HCT116 (cell line): ENCODE data around the gene LCN9. TPM values are rescaled to one million over a fixed set of nuclear protein-coding genes. Genes with fewer than 3 reads are reported as not detected.

ENCODE experiments used
- ATAC-seq: fragments of 200-7000 bp; cut with Tn5 transposase; 2 replicates; pipeline ENCODE4 v1.9.1; 2020; ENCODE audit warnings: mild to moderate bottlenecking, moderate library complexity
- BruUV-seq: library from RNA; stranded (reverse); fragments of 400-500 nt; replicated peaks from 2 replicates; lab custom pipeline; 2021; lab: Mats Ljungman, UMichigan
- CTCF ChIA-PET: fragments of 300-600 bp; sonication (Branson Sonifier 250); formaldehyde crosslinking; loops from one replicate; lab custom pipeline; 2021; ENCODE audit warnings: antibody characterized with exemption; lab: Charles Lee
- POLR2A ChIA-PET: fragments of 300-600, 350-600 bp; sonication (Branson Sonifier 250); formaldehyde crosslinking; loops from one replicate; lab custom pipeline; 2021; ENCODE audit warnings: antibody characterized with exemption; lab: Charles Lee
- RAD21 ChIA-PET, 2 experiments: fragments of 300-600 bp; sonication (Branson Sonifier 250); formaldehyde crosslinking; loops; one replicate each; lab custom pipeline; 2023; ENCODE audit warnings: low total read pairs in 2 of 2; ENCODE audit not compliant: uncharacterized antibody in 2 of 2, unreplicated experiment in 2 of 2, low non-redundant PET in 1 of 2; lab: Charles Lee
- DNase-seq: peaks from one replicate; pipeline ENCODE4 v3.0.0-alpha.2; 2010; ENCODE audit warnings: low read depth, low spot score
- H2AFZ ChIP-seq: fragments of 200-600 bp; shearing (Covaris generic), sonication (generic); 2 replicates; pipeline ENCODE4 v1.6.1; 2017; ENCODE audit warnings: low read depth, mixed run types, mixed read lengths, antibody characterized with exemption, low read length; ENCODE audit not compliant: poor library complexity, severe bottlenecking
- H3K27ac ChIP-seq: 2 replicates; pipeline ENCODE4 v1.5.1; 2012; ENCODE audit warnings: low read depth, low read length
- H3K27me3 ChIP-seq: fragments of 200-600 bp; sonication (generic); 2 replicates; pipeline ENCODE4 v1.6.1; 2016; ENCODE audit warnings: mixed run types, low read length, mixed read lengths; ENCODE audit not compliant: insufficient read depth
- H3K36me3 ChIP-seq, 2 experiments: fragments of 200-500 bp in 1 of 2; fragments of 200-600 bp in 1 of 2; sonication (Bioruptor generic) in 1 of 2; sonication (generic) in 1 of 2; 2 replicates each; pipeline versions ENCODE4 v1.5.1 to v1.6.1; 2014 to 2016; ENCODE audit warnings: low read length in 2 of 2, inconsistent platforms in 1 of 2, mixed read lengths in 1 of 2, mixed run types in 1 of 2; ENCODE audit not compliant: insufficient read depth in 2 of 2, control insufficient read depth in 1 of 2
- H3K4me1 ChIP-seq, 2 experiments: fragments of 200-600 bp in 1 of 2; sonication (generic) in 1 of 2; 2 replicates each; pipeline versions ENCODE4 v1.5.1 to v1.6.1; 2012 to 2017; ENCODE audit warnings: low read length in 2 of 2, inconsistent platforms in 1 of 2, mild to moderate bottlenecking in 1 of 2, mixed read lengths in 1 of 2, mixed run types in 1 of 2, moderate library complexity in 1 of 2; ENCODE audit not compliant: insufficient read depth in 2 of 2, control insufficient read depth in 1 of 2
- H3K4me2 ChIP-seq: fragments of 200-600 bp; sonication (generic); 2 replicates; pipeline ENCODE4 v1.6.1; 2017; ENCODE audit warnings: mixed run types, low read length, mixed read lengths
- H3K4me3 ChIP-seq, 2 experiments: fragments of 200-600 bp in 1 of 2; sonication (generic) in 1 of 2; replicated peaks in 1 of 2; 2 replicates each; pipeline ENCODE4 v1.5.1; 2011 to 2016; ENCODE audit warnings: low read length in 2 of 2, control low read depth in 1 of 2, low read depth in 1 of 2, mild to moderate bottlenecking in 1 of 2, mixed read lengths in 1 of 2, mixed run types in 1 of 2
- H3K79me2 ChIP-seq: fragments of 200-600 bp; sonication (generic); 2 replicates; pipeline ENCODE4 v1.6.1; 2017; ENCODE audit warnings: mild to moderate bottlenecking, mixed run types, low read length, moderate library complexity, mixed read lengths; ENCODE audit not compliant: insufficient read depth
- H3K9ac ChIP-seq: fragments of 200-600 bp; sonication (generic); 2 replicates; pipeline ENCODE4 v1.6.1; 2016; ENCODE audit warnings: low read length, mixed read lengths
- H3K9me2 ChIP-seq: fragments of 200-600 bp; sonication (generic), shearing (Covaris generic); 2 replicates; pipeline ENCODE4 v1.6.1; 2017; ENCODE audit warnings: mixed run types, mild to moderate bottlenecking, moderate library complexity; ENCODE audit not compliant: insufficient read depth
- H3K9me3 ChIP-seq, 2 experiments: fragments of 200-500 bp in 1 of 2; fragments of 200-600 bp in 1 of 2; sonication (Bioruptor generic) in 1 of 2; sonication (generic) in 1 of 2; 2 replicates each; pipeline ENCODE4 v1.6.1; 2014 to 2017; ENCODE audit warnings: low read length in 2 of 2, mixed read lengths in 2 of 2, inconsistent platforms in 1 of 2, low read depth in 1 of 2, mild to moderate bottlenecking in 1 of 2, mixed run types in 1 of 2, moderate library complexity in 1 of 2; ENCODE audit not compliant: control insufficient read depth in 1 of 2, insufficient read depth in 1 of 2
- H4K20me1 ChIP-seq: fragments of 200-600 bp; sonication (generic), shearing (Covaris generic); 2 replicates; pipeline ENCODE4 v1.6.1; 2017; ENCODE audit warnings: mixed run types, mild to moderate bottlenecking, moderate library complexity; ENCODE audit not compliant: insufficient read depth
- CBX3 ChIP-seq: IDR thresholded peaks from 2 replicates; pipeline ENCODE4 v1.6.1; 2012; ENCODE audit warnings: low read depth
- CEBPB ChIP-seq: IDR thresholded peaks from 2 replicates; pipeline ENCODE4 v1.6.1; 2012; ENCODE audit warnings: low read depth
- EGR1 ChIP-seq: IDR thresholded peaks from 2 replicates; pipeline ENCODE4 v1.6.1; 2012; ENCODE audit warnings: low read depth
- ELF1 ChIP-seq: IDR thresholded peaks from 2 replicates; pipeline ENCODE4 v1.6.1; 2012; ENCODE audit warnings: low read depth, borderline replicate concordance
- FOSL1 ChIP-seq: IDR thresholded peaks from 2 replicates; pipeline ENCODE4 v1.6.1; 2012; ENCODE audit warnings: low read depth
- JUND ChIP-seq: IDR thresholded peaks from 2 replicates; pipeline ENCODE4 v1.6.1; 2012
- POLR2A ChIP-seq: IDR thresholded peaks from 2 replicates; pipeline ENCODE4 v1.7.0; 2011; ENCODE audit warnings: borderline replicate concordance; ENCODE audit not compliant: insufficient read depth, insufficient read length; ENCODE audit errors: extremely low read depth
- SIN3A ChIP-seq: IDR thresholded peaks from 2 replicates; pipeline ENCODE4 v1.6.1; 2012; ENCODE audit warnings: low read depth
- SRF ChIP-seq: IDR thresholded peaks from 2 replicates; pipeline ENCODE4 v1.6.1; 2012; ENCODE audit warnings: low read depth
- TCF7L2 ChIP-seq: IDR thresholded peaks from 2 replicates; pipeline ENCODE4 v1.7.0; 2011; ENCODE audit warnings: borderline replicate concordance, inconsistent platforms; ENCODE audit not compliant: insufficient read depth, insufficient read length; ENCODE audit errors: extremely low read depth
- intact Hi-C: fragments of 100-400 bp; cut with micrococcal nuclease; formaldehyde crosslinking; loops from 2 replicates; pipeline ENCODE4 v1.10.0; 2022
- total RNA-seq: library from RNA; stranded (reverse); gene quantifications from one replicate; pipeline ENCODE4 v1.2.1, GENCODE V29; 2021; ENCODE audit not compliant: unreplicated experiment
- TF ChIP-seq, protein P1 (sequence below): IDR thresholded peaks from 2 replicates; pipeline ENCODE4 v1.6.1; 2012
- TF ChIP-seq, protein P2 (sequence below): IDR thresholded peaks from 2 replicates; pipeline ENCODE4 v1.6.1; 2011; ENCODE audit warnings: mild to moderate bottlenecking, low read length, moderate library complexity; ENCODE audit not compliant: insufficient replicate concordance; ENCODE audit errors: extremely low read depth

Gene LCN9
- total RNA-seq, 1 experiment from 2014 or later = not detected

DNA sequence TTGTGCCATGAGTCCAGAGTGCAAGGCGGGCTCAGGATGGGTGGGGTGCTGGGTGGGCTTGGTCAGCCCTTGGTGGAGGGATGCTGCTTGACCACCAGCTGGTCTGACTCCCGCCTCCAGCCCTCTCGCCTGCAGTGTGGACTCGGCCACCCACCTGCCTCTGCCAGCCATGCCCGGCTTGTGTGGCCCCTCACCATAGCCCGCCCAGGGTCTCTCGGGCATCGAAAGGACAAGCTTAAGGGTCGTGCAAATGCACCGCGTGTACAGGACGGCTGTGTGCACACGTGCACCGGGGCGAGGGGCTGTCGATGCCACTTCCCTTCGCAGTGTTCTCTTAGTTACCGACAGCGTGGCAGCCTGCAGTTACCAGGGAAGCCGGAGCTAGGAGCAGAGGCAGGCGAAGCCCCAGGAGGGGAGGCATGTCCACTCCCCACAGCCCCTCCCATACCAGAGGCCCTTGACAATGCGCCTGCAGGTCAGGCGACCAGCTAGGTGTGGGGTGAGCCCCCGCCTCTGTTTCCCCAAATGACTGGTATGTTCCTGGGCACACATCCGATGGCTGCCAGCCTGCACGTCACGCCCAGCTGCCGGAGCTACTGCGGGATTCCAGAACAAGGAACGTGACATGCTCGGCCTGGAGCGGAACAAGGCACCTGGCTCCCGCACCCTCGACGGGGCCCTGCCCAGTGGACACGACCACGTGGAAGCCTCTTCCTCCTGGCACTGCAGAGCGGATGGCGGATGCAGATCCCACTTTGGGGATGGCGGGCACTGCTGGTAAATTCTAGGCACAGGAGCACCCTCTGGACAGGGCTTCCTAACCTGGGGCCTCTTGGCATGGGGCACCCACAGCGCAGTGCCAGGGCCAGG lies 7.8 kb downstream of the LCN9 start:
- Histone ChIP-seq H4K20me1 (no peaks in the 10 kb centered on the region), H3K9ac (no peak overlapping the region), H3K27ac (no peak overlapping the region), H3K79me2 (no peaks in the 10 kb centered on the region), H3K4me2 (no peak overlapping the region), H3K9me3 (no peaks in the 10 kb centered on the region), H3K27me3 (peaks cover 4% of the 10 kb centered on the region; the same call in 1 of the 2 replicates), H3K36me3 (no peaks in the 10 kb centered on the region), H2AFZ (no peak overlapping the region), H3K4me1 (no peaks in the 10 kb centered on the region), H3K4me3 (no peak overlapping the region), H3K9me2 (no peaks in the 10 kb centered on the region)
- CTCF ChIA-PET = no interaction called here
- TF ChIP-seq CBX3 (no peak), JUND (no peak), EGR1 (no peak), SIN3A (no peak), SRF (no peak), CEBPB (no peak), FOSL1 (no peak), ELF1 (no peak), TCF7L2 (no peak), POLR2A (no peak)
- TF ChIP-seq, protein P1, sequence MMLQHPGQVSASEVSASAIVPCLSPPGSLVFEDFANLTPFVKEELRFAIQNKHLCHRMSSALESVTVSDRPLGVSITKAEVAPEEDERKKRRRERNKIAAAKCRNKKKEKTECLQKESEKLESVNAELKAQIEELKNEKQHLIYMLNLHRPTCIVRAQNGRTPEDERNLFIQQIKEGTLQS = no peak
- TF ChIP-seq, protein P2, sequence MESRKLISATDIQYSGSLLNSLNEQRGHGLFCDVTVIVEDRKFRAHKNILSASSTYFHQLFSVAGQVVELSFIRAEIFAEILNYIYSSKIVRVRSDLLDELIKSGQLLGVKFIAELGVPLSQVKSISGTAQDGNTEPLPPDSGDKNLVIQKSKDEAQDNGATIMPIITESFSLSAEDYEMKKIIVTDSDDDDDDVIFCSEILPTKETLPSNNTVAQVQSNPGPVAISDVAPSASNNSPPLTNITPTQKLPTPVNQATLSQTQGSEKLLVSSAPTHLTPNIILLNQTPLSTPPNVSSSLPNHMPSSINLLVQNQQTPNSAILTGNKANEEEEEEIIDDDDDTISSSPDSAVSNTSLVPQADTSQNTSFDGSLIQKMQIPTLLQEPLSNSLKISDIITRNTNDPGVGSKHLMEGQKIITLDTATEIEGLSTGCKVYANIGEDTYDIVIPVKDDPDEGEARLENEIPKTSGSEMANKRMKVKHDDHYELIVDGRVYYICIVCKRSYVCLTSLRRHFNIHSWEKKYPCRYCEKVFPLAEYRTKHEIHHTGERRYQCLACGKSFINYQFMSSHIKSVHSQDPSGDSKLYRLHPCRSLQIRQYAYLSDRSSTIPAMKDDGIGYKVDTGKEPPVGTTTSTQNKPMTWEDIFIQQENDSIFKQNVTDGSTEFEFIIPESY = no peak
- ATAC-seq = no peak
- BruUV-seq = no TSS peak
- POLR2A ChIA-PET = no interaction called here
- DNase-seq = no peak
- RAD21 ChIA-PET = no interaction called here
- intact Hi-C loops = no loop called here
